HAP-1 (cell line): ENCODE data around the gene COL6A5.

Source experiments
- DNase-seq, 2 experiments: peaks; one replicate each; pipeline ENCODE4 v3.0.0-alpha.2; 2016 to 2020; ENCODE audit warnings: low spot score in 2 of 2
- H3K27me3 ChIP-seq: fragments of 250-450 bp; sonication (Bioruptor Pico); 2 replicates; pipeline ENCODE4 v1.5.1; 2020; ENCODE audit warnings: low read depth, mild to moderate bottlenecking, moderate library complexity
- H3K36me3 ChIP-seq: fragments of 250-450 bp; sonication (Bioruptor Pico); replicated peaks from 2 replicates; pipeline ENCODE4 v1.5.1; 2020; ENCODE audit warnings: mild to moderate bottlenecking
- H3K4me1 ChIP-seq: fragments of 250-450 bp; sonication (Bioruptor Pico); 2 replicates; pipeline ENCODE4 v1.5.1; 2020; ENCODE audit warnings: mild to moderate bottlenecking
- H3K4me3 ChIP-seq: fragments of 250-450 bp; sonication (Bioruptor Pico); 2 replicates; pipeline ENCODE4 v1.5.1; 2020; ENCODE audit warnings: mild to moderate bottlenecking, moderate library complexity
- H3K9me3 ChIP-seq: fragments of 250-450 bp; sonication (Bioruptor Pico); 2 replicates; pipeline ENCODE4 v1.5.1; 2020; ENCODE audit warnings: mild to moderate bottlenecking, moderate library complexity
- in situ Hi-C: fragments of 300-500 bp; cut with MboI; formaldehyde crosslinking; loops from 3 replicates; pipeline ENCODE4 v1.14.3; 2020; ENCODE audit warnings: low sequenced_read_pairs, inconsistent platforms, mixed read lengths

Gene COL6A5

GRCh38 chr3:130374033-130374432 lies 28.6 kb downstream of the COL6A5 start:
- Histone ChIP-seq H3K27me3 (no peaks in the 10 kb centered on the region), H3K36me3 (no peaks in the 10 kb centered on the region), H3K4me3 (no peak overlapping the region), H3K4me1 (no peaks in the 10 kb centered on the region), H3K9me3 (no peaks in the 10 kb centered on the region)
- in situ Hi-C loops, result no loop called here
- DNase-seq, result no peak

- no peaks in the 10 kb centered on the region for H3K27me3 ChIP-seq
These were observed 29.4 kb downstream of the COL6A5 start for GRCh38 chr3:130374908-130375307.

GRCh38 chr3:130377960-130378676 lies 32.6 kb downstream of the COL6A5 start:
- no peaks in the 10 kb centered on the region for H3K36me3 ChIP-seq
- in situ Hi-C loops, result no loop called here
- no peaks in the 10 kb centered on the region for H3K27me3 ChIP-seq
- no peaks in the 10 kb centered on the region for H3K4me1 ChIP-seq
- no peak overlapping the region for H3K4me3 ChIP-seq
- H3K9me3 ChIP-seq, result no peaks in the 10 kb centered on the region
- DNase-seq, result no peak

More at GRCh38 chr3:130374908-130375307, 29.4 kb downstream of the COL6A5 start:
- Histone ChIP-seq H3K36me3 (no peaks in the 10 kb centered on the region), H3K4me3 (no peak overlapping the region), H3K9me3 (no peaks in the 10 kb centered on the region), H3K4me1 (no peaks in the 10 kb centered on the region)
- in situ Hi-C loops, result no loop called here
- DNase-seq, result no peak

- Histone ChIP-seq H3K36me3 (no peaks in the 10 kb centered on the region), H3K9me3 (no peaks in the 10 kb centered on the region), H3K4me3 (no peak overlapping the region), H3K4me1 (no peaks in the 10 kb centered on the region), H3K27me3 (no peaks in the 10 kb centered on the region)
- in situ Hi-C loops, result no loop called here
- DNase-seq, result no peak
These were observed 33.3 kb downstream of the COL6A5 start for GRCh38 chr3:130378677-130379191.

GRCh38 chr3:130379274-130379673 lies 33.8 kb downstream of the COL6A5 start:
- in situ Hi-C loops, result no loop called here
- no peaks in the 10 kb centered on the region for H3K4me1 ChIP-seq
- H3K4me3 ChIP-seq, result no peak overlapping the region
- H3K27me3 ChIP-seq, result no peaks in the 10 kb centered on the region
- H3K36me3 ChIP-seq, result no peaks in the 10 kb centered on the region
- H3K9me3 ChIP-seq, result no peaks in the 10 kb centered on the region
- no peak for DNase-seq

- no peaks in the 10 kb centered on the region for H3K36me3 ChIP-seq
- H3K4me1 ChIP-seq, result no peaks in the 10 kb centered on the region
- no peaks in the 10 kb centered on the region for H3K9me3 ChIP-seq
- DNase-seq, result no peak
- H3K27me3 ChIP-seq, result no peaks in the 10 kb centered on the region
- in situ Hi-C loops, result no loop called here
- no peak overlapping the region for H3K4me3 ChIP-seq
These were observed 34.9 kb downstream of the COL6A5 start for GRCh38 chr3:130380398-130380797.

- in situ Hi-C loops, result no loop called here
- Histone ChIP-seq H3K27me3 (no peaks in the 10 kb centered on the region), H3K9me3 (no peaks in the 10 kb centered on the region), H3K4me3 (no peak overlapping the region), H3K36me3 (no peaks in the 10 kb centered on the region), H3K4me1 (no peaks in the 10 kb centered on the region)
- DNase-seq, result no peak
These were observed 38.0 kb downstream of the COL6A5 start for GRCh38 chr3:130383424-130383823.

- no peaks in the 10 kb centered on the region for H3K27me3 ChIP-seq
- H3K9me3 ChIP-seq, result no peaks in the 10 kb centered on the region
- in situ Hi-C loops, result no loop called here
- H3K36me3 ChIP-seq, result no peaks in the 10 kb centered on the region
- H3K4me1 ChIP-seq, result no peaks in the 10 kb centered on the region
- no peak overlapping the region for H3K4me3 ChIP-seq
- DNase-seq, result no peak
These were observed 39.1 kb downstream of the COL6A5 start for GRCh38 chr3:130384476-130385025.

- DNase-seq, result no peak
- H3K27me3 ChIP-seq, result no peaks in the 10 kb centered on the region
- no peak overlapping the region for H3K4me3 ChIP-seq
- no peaks in the 10 kb centered on the region for H3K36me3 ChIP-seq
- H3K9me3 ChIP-seq, result no peaks in the 10 kb centered on the region
- H3K4me1 ChIP-seq, result no peaks in the 10 kb centered on the region
- in situ Hi-C loops, result no loop called here
These were observed 41.3 kb downstream of the COL6A5 start for GRCh38 chr3:130386604-130387263.

GRCh38 chr3:130389743-130390478 lies 44.4 kb downstream of the COL6A5 start:
- no peak for DNase-seq
- H3K4me1 ChIP-seq, result no peaks in the 10 kb centered on the region
- no peaks in the 10 kb centered on the region for H3K27me3 ChIP-seq
- in situ Hi-C loops, result no loop called here
- H3K4me3 ChIP-seq, result no peak overlapping the region
- no peaks in the 10 kb centered on the region for H3K9me3 ChIP-seq
- H3K36me3 ChIP-seq, result no peaks in the 10 kb centered on the region

- Histone ChIP-seq H3K9me3 (no peaks in the 10 kb centered on the region), H3K4me3 (no peak overlapping the region), H3K27me3 (no peaks in the 10 kb centered on the region), H3K4me1 (no peaks in the 10 kb centered on the region), H3K36me3 (no peaks in the 10 kb centered on the region)
- DNase-seq, result no peak
- in situ Hi-C loops, result no loop called here
These were observed 46.8 kb downstream of the COL6A5 start for GRCh38 chr3:130392266-130392665.

- H3K36me3 ChIP-seq, result no peaks in the 10 kb centered on the region
- no peaks in the 10 kb centered on the region for H3K27me3 ChIP-seq
- H3K4me3 ChIP-seq, result no peak overlapping the region
- H3K9me3 ChIP-seq, result no peaks in the 10 kb centered on the region
- DNase-seq, result no peak
- in situ Hi-C loops, result no loop called here
- H3K4me1 ChIP-seq, result no peaks in the 10 kb centered on the region
These were observed 48.1 kb downstream of the COL6A5 start for GRCh38 chr3:130393594-130393993.

- in situ Hi-C loops, result no loop called here
- no peak for DNase-seq
These were observed 49.9 kb downstream of the COL6A5 start for GRCh38 chr3:130395331-130395730.

GRCh38 chr3:130395916-130396315 lies 50.4 kb downstream of the COL6A5 start:
- Histone ChIP-seq H3K27me3 (no peaks in the 10 kb centered on the region), H3K36me3 (no peaks in the 10 kb centered on the region), H3K4me1 (no peaks in the 10 kb centered on the region), H3K9me3 (no peaks in the 10 kb centered on the region), H3K4me3 (no peak overlapping the region)
- DNase-seq, result no peak
- in situ Hi-C loops, result no loop called here

More at GRCh38 chr3:130395331-130395730, 49.9 kb downstream of the COL6A5 start:
- Histone ChIP-seq H3K36me3 (no peaks in the 10 kb centered on the region), H3K4me1 (no peaks in the 10 kb centered on the region), H3K27me3 (no peaks in the 10 kb centered on the region), H3K4me3 (no peak overlapping the region), H3K9me3 (no peaks in the 10 kb centered on the region)
